HG03442 (cell line): ENCODE measurements around the gene DENND1A.

Experiments
- ATAC-seq: cut with Tn5 transposase; IDR thresholded peaks from one replicate; pipeline ENCODE4 v1.9.1; 2021; ENCODE audit warnings: mild to moderate bottlenecking, moderate library complexity; ENCODE audit not compliant: unreplicated experiment

DENND1A gene

DNA sequence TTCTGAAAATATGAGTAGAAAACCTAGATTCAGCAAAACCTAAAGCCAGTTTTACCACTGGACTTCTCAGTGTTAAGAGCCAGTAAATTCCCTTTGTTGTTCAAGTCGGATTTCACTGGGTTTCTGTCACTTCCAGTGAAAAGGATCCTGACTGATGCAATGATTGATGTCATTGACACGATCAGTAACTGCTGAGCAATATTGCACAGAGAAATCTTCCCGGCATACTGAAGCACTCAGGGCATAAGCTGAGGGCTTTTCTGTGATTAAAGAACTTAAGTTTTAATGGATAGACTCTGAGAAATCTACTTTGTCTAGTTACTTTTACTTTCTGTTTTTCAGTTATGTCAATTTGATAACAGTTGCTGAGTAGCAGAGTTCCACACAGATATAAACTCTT, 61.9 kb downstream of the DENND1A start:
- no peak for ATAC-seq

DNA sequence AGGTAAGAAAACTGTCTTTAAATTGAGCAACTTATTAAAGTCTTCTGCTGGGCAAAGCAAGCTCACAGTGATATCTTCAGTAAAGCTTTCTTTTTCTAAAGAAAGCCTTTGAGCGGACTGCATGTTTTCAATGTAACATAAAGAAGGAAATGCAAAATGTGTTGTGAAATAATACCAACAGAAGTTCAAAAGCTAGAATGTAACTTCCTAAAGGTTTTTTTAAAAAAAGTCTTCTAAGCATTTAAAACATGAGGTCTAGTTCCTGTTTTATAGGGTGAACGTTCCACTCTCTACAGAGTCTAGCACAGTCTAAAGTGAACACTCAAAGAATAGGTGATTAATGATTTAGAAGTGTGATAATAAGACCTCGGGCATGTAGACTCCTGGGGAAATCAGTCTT, 62.9 kb downstream of the DENND1A start:
- no peak for ATAC-seq

DNA sequence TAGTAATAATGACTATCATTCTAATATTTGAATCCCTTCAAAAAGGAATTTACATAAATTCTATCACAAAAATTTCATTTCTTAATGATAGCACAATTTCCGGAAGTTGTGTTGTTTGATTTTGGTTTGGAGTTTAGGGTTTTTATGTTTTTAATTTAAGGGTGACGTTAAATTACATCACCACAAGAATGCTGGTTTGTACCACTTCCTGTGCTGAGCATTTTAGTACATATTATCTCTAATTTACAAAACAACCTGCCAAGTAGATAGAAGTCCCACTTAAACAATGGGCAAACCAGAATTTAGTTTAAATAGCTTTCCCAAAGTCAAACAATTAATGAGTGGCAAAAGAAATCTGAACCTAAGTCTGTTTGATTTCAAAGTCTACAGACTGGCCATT, 63.4 kb downstream of the DENND1A start:
- ATAC-seq = no peak

- ATAC-seq = no peak
Observed at GRCh38 chr9:123865226-123866000, 64.5 kb downstream of the DENND1A start.

GRCh38 chr9:123864251-123864650, 65.7 kb downstream of the DENND1A start:
- no peak for ATAC-seq

- ATAC-seq = no peak
Observed at GRCh38 chr9:123863164-123863855, 66.6 kb downstream of the DENND1A start.

DNA sequence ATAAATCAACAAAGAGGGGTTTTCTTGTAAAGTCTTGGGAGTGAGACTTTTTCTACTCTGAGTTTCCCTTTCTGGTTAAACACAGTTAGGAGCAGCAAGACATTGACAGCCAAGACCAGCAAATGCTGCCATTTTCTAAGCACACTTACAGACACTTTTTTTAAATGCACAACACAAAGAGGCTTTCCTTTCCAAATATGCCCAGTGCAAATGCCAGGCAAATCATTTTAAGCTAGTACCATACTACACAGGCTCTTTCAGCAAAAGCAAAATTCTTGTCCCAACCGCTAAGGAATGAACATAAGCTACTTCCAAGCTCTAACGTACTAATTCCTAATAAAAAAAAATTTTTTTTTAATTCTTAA, 68.2 kb downstream of the DENND1A start:
- ATAC-seq = no peak

GRCh38 chr9:123861086-123861755, 68.7 kb downstream of the DENND1A start:
- no peak for ATAC-seq

DNA sequence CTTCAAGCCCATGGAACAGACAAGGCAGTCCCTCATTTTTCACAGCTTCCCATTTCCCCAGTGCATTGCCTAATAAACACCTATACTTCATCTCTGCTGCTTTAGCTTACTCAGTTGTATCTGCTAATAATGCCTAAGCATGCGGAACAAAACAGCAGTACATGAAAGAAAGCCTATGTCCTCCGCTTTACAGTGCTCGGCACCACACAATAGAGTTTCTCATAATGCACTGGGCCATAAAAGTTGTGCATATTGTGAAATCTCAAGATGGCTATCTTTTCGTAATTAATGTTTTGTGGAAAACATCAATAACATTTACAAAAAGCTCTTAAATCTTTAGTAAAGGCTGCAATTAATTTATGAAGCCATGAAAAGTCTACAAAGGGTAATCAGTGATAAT, 69.3 kb downstream of the DENND1A start:
- no peak for ATAC-seq

DNA sequence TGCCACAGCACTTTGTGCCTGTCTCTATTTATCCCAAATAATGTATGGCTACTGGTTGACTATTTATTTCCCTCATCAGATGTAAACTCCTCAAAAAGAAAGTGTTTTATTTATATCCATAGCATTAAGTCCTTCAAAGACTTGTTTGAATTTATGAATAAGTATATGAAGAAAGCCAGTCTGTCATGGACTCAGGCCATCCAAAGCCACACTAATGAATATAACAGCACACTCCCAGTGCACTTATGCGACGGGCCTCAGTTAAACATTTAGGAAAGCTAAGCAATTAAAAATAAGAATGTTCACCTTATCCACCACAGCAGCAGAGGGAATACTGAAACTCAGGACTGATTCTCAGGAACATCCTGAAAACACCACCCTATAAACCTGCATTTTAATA, 77.5 kb downstream of the DENND1A start:
- ATAC-seq = no peak

GRCh38 chr9:123851851-123852250, 78.1 kb downstream of the DENND1A start:
- ATAC-seq = no peak

GRCh38 chr9:123848447-123849085, 81.4 kb downstream of the DENND1A start:
- ATAC-seq = no peak

GRCh38 chr9:123846966-123847365, 83.0 kb downstream of the DENND1A start:
- ATAC-seq = no peak

GRCh38 chr9:123843703-123844102, 86.2 kb downstream of the DENND1A start:
- no peak for ATAC-seq

DNA sequence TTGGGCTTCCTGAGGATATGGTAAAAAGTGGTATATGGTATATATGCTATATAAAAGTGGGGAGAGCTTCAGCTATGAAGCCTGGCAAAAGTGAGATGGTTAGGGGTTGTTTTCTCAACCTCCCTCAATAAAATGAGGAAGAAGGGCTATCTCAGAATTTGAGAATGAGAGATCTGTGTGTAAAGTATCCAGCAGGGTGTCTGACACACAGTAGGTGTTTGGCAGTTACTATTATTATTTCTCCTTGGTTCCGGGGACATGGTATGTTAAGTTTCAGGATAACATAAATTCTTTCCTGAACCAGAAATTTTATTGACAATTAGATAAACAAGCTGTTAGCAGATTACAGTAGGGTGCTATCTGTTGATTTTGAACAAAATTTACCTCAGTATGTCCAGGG, 94.1 kb downstream of the DENND1A start:
- no peak for ATAC-seq

GRCh38 chr9:123834889-123835562, 94.9 kb downstream of the DENND1A start:
- no peak for ATAC-seq

- ATAC-seq = no peak
Observed at GRCh38 chr9:123834218-123834888, 95.6 kb downstream of the DENND1A start.

- ATAC-seq = no peak
Observed at GRCh38 chr9:123832858-123833650, 96.9 kb downstream of the DENND1A start.

DNA sequence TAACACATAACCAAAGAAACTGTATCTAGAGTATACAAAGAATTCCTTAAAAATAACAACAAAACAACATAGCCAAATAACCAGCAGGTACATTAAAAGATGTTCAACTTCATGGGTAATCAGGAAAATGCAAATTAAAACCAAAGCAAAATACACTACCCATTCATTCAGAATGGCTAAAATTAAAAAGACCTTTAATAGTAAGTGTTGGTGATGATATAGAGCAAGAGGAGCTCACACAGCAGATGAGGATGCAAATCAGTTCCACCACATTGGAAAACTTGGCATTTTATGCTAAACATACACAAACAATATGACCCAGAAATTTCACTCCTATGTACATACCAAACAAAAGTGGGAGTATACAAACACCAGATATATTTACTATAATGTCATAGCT, 97.8 kb downstream of the DENND1A start:
- ATAC-seq = no peak

- ATAC-seq = no peak
Observed at GRCh38 chr9:123828449-123828848, 101.5 kb downstream of the DENND1A start.
